T-helper 1 cell treated with Interleukin-12 subunit alpha and Interleukin-12 subunit beta and Interleukin-4 antibody, amounts not matched to agents 30 μg/mL and 1 μg/mL, for 36 hours (primary cell): Measurements from ENCODE around the gene THBS1.

Experiments used
- H3K27ac Mint-ChIP-seq: one replicate; pipeline ENCODE4 v1.8.0; 2021; ENCODE audit warnings: mild to moderate bottlenecking, mixed read lengths
- H3K27me3 Mint-ChIP-seq: one replicate; pipeline ENCODE4 v1.8.0; 2021; ENCODE audit warnings: low read depth, mixed read lengths
- H3K36me3 Mint-ChIP-seq: one replicate; pipeline ENCODE4 v1.8.0; 2021; ENCODE audit warnings: low read depth, mixed read lengths
- H3K4me1 Mint-ChIP-seq: one replicate; pipeline ENCODE4 v1.8.0; 2021; ENCODE audit warnings: low read depth, mixed read lengths
- H3K4me3 Mint-ChIP-seq: one replicate; pipeline ENCODE4 v1.8.0; 2021; ENCODE audit warnings: mild to moderate bottlenecking, moderate library complexity, mixed read lengths
- H3K9me3 Mint-ChIP-seq: one replicate; pipeline ENCODE4 v1.8.0; 2021; ENCODE audit warnings: mixed read lengths

THBS1 gene

DNA sequence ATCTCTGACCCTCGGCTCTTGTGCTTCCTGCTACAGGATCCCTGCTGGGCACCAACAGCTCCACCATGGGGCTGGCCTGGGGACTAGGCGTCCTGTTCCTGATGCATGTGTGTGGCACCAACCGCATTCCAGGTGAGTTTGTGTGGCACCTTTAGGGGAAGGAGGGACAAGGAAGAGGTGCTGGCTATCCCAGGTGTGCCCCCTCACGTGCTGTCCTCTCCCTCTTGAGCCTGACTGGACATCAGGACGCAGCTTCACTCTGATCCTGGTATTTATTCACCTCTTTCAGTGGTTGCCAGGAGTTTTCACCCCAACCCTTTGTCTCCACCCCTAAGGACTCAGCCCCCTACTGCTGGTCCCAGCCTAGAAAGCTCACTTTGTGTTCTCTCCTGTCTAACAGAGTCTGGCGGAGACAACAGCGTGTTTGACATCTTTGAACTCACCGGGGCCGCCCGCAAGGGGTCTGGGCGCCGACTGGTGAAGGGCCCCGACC is 960 bp downstream of the THBS1 start:
- H3K36me3 Mint-ChIP-seq, result no peaks in the 10 kb centered on the region
- peak overlapping the region; percentile 71 for H3K4me3 Mint-ChIP-seq
- H3K4me1 Mint-ChIP-seq, result peaks cover 24% of the 10 kb centered on the region
- peaks cover 56% of the 10 kb centered on the region for H3K27me3 Mint-ChIP-seq
- H3K9me3 Mint-ChIP-seq, result no peaks in the 10 kb centered on the region
- peak overlapping the region; percentile 18 for H3K27ac Mint-ChIP-seq

DNA sequence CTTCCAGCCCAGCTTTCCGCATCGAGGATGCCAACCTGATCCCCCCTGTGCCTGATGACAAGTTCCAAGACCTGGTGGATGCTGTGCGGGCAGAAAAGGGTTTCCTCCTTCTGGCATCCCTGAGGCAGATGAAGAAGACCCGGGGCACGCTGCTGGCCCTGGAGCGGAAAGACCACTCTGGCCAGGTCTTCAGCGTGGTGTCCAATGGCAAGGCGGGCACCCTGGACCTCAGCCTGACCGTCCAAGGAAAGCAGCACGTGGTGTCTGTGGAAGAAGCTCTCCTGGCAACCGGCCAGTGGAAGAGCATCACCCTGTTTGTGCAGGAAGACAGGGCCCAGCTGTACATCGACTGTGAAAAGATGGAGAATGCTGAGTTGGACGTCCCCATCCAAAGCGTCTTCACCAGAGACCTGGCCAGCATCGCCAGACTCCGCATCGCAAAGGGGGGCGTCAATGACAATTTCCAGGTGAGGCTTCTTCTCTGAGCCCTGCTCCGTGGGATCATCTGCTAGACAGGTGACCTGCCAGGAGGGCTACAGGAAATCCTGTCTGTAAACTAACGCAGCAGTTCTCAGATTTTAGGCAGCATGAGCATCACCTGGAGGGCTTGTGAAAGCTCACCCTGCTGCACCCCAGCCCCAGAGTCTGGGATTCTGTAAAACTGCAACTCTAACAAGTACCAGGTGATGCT is 1.6 kb downstream of the THBS1 start:
- Mint-ChIP-seq H3K27ac (no peak overlapping the region), H3K4me1 (peaks cover 24% of the 10 kb centered on the region), H3K9me3 (no peaks in the 10 kb centered on the region), H3K4me3 (no peak overlapping the region), H3K27me3 (peaks cover 51% of the 10 kb centered on the region), H3K36me3 (no peaks in the 10 kb centered on the region)

DNA sequence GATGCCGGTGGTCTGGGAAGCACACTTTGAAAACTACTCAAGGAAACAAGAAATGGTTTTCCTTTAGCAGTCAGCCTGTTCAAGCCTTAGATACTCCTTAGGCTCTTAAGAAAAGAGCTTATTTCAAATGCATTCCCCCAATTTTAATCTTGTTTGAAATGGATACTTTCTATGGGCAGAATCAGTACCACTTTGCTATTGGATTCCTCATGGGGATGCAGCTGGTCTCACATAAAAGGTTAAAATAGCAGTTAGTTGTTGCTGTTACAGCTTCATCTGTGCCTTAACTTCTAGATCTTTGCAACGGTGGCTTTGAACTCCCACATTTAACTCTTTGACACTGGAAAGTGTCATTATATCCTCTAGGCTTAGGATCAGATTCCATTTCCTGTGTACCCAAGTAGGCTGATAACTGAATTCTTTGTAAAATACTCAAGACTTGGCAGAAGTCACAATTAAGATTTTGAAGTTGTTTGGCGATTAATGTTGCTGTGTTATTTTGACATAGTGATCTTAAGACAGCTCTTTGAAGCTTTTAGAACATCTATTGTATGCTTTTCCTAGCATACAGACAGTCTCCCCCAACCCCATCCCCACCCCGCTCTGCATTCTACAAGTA is 2.2 kb downstream of the THBS1 start:
- H3K27me3 Mint-ChIP-seq, result peaks cover 47% of the 10 kb centered on the region
- peaks cover 24% of the 10 kb centered on the region for H3K4me1 Mint-ChIP-seq
- no peaks in the 10 kb centered on the region for H3K9me3 Mint-ChIP-seq
- H3K36me3 Mint-ChIP-seq, result no peaks in the 10 kb centered on the region
- no peak overlapping the region for H3K27ac Mint-ChIP-seq
- H3K4me3 Mint-ChIP-seq, result no peak overlapping the region

DNA sequence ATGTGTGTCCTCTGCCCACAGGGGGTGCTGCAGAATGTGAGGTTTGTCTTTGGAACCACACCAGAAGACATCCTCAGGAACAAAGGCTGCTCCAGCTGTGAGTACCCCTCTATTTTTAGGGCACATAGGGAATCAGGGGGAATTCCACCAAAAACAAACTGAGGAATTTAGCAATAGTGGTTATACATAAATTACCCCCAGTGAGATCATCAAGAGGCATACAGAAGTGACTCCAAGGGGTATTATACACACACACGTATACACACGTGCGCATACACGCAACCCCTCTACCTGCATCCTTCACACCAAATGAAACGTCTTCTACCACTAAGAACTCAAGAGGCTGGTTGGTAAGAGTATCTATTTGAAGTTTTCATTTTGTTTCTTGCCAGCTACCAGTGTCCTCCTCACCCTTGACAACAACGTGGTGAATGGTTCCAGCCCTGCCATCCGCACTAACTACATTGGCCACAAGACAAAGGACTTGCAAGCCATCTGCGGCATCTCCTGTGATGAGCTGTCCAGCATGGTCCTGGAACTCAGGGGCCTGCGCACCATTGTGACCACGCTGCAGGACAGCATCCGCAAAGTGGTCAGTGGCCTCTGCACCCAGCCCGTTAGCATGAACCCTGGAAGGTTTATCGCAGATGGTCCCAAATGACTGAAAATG is 2.9 kb downstream of the THBS1 start:
- Mint-ChIP-seq H3K4me3 (no peak overlapping the region), H3K27me3 (peaks cover 40% of the 10 kb centered on the region), H3K4me1 (peaks cover 24% of the 10 kb centered on the region), H3K36me3 (no peaks in the 10 kb centered on the region), H3K27ac (no peak overlapping the region), H3K9me3 (no peaks in the 10 kb centered on the region)

DNA sequence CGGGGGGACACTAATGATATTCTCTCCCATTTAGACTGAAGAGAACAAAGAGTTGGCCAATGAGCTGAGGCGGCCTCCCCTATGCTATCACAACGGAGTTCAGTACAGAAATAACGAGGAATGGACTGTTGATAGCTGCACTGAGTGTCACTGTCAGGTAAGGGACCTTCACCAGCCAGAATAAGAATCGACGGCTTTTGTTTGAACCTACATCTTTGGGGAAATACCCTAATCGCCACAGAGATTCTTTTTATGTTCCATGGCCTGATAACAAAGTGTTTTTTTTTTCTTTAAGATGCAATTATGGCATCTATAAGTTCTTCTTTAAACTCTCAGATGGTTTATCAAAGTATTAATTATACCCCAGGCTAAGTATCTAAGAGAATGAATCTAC is 3.4 kb downstream of the THBS1 start:
- H3K4me1 Mint-ChIP-seq, result peaks cover 24% of the 10 kb centered on the region
- H3K27ac Mint-ChIP-seq, result no peak overlapping the region
- no peaks in the 10 kb centered on the region for H3K9me3 Mint-ChIP-seq
- no peaks in the 10 kb centered on the region for H3K36me3 Mint-ChIP-seq
- no peak overlapping the region for H3K4me3 Mint-ChIP-seq
- peaks cover 35% of the 10 kb centered on the region for H3K27me3 Mint-ChIP-seq

DNA sequence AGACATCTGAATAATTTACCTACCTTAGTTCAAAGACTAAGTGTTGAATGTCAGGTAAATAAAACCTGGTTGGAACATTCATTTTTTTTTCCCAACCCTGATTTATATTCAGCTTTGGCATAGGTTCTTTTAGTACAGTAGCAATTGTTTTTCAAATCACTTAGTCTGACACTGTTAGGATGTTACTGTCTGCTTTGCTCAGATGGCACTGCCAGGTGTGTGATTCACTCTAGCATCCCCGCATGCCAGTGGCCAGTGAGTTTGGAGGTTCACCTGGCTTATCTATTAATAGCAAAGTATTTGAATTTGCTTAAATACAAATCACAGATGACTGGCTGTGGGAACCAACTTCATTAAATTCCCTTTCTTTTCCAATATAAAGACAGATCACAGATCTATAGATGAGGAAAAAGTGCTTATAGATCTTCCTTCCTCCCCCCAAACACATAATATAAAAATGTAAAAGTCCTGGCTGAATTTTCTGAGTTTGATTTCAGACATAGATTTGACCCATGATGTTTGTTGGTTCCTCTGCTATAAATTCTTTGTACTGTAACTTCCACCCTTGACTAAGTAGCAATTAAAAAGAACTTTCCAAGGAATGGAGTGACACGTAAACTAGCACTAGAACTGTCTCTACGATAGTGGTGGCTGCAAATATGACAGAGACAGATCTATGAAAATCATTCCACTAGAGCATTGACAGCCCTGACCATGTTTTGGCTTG is 3.9 kb downstream of the THBS1 start:
- Mint-ChIP-seq H3K36me3 (no peaks in the 10 kb centered on the region), H3K27ac (no peak overlapping the region)

DNA sequence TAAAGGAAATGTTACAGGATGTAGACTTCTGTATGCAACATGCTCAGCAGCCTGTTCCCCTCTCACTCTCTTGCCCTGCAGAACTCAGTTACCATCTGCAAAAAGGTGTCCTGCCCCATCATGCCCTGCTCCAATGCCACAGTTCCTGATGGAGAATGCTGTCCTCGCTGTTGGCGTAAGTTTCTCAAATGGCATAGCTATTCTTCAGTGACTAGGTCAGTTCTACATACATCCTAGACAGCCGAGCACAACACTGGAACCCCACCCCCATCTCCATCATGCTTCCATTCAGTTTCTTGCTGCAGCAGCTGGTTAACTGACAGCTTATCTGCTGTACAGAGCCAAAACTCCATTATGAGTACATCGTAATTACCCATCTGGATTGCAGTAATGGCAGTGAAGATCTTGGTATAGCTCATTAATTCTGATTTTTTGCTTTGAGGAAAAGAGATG is 4.5 kb downstream of the THBS1 start:
- Mint-ChIP-seq H3K9me3 (no peaks in the 10 kb centered on the region), H3K36me3 (no peaks in the 10 kb centered on the region), H3K4me3 (no peak overlapping the region), H3K27me3 (peaks cover 28% of the 10 kb centered on the region), H3K4me1 (peaks cover 18% of the 10 kb centered on the region), H3K27ac (no peak overlapping the region)

More for the DNA sequence above, 3.9 kb downstream of the THBS1 start:
- no peaks in the 10 kb centered on the region for H3K9me3 Mint-ChIP-seq
- no peak overlapping the region for H3K4me3 Mint-ChIP-seq
- peaks cover 21% of the 10 kb centered on the region for H3K4me1 Mint-ChIP-seq
- H3K27me3 Mint-ChIP-seq, result peaks cover 29% of the 10 kb centered on the region

DNA sequence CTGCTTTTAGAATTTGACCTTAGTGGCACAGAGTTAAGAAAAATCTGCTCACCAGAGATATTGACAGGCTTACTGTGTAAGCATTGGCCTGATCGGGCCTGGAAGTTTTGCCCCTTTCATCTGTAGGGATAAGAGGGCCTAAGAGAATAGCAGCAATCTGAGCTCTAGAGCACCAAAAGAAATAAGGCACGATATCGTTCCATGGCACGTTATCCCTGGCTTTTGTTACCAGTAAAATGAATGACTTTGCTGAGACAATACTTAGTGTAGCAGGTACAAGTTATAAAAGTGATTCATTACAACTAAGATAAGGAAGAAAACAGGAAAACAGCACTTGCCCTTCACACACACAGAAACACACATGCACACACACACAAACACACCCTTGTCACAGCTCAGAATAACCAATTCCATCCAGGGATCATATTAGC is 5.0 kb downstream of the THBS1 start:
- no peak overlapping the region for H3K4me3 Mint-ChIP-seq
- H3K9me3 Mint-ChIP-seq, result no peaks in the 10 kb centered on the region
- no peak overlapping the region for H3K27ac Mint-ChIP-seq
- H3K36me3 Mint-ChIP-seq, result no peaks in the 10 kb centered on the region
- peaks cover 27% of the 10 kb centered on the region for H3K27me3 Mint-ChIP-seq
- peaks cover 18% of the 10 kb centered on the region for H3K4me1 Mint-ChIP-seq

DNA sequence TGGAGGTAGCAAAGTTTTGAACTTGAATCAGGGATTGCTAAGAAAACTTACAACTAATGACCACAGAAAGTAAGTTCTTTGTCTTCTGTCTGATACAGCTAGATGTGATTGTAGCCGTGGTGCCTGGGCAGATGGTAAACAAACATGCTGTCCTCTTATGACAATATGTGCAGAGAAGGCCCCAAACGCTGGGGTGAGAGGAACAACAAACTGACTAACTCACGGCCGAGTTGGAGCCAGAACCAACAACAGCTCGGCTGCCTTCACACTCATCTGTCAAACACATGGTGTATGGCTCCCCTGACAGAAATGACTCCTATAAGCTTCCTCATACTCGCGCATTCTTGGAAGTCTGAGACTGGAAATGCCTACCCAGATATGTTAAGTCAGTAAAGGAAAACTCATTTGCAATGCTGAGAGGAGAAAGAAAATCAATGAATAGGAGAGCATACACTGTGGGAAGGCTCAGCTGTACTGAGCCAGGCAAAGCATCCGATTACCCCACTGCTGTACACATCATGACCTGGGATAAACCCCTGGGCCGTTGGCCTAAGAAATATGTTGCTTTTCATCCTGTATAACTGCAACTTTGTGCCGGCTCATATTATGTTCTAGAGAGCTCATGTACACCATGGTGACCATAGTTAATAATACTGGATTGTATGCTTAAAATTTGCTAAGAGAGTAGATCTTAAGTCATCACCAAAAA is 5.7 kb downstream of the THBS1 start:
- Mint-ChIP-seq H3K27ac (no peak overlapping the region), H3K4me3 (no peak overlapping the region), H3K36me3 (no peaks in the 10 kb centered on the region), H3K27me3 (peaks cover 21% of the 10 kb centered on the region), H3K4me1 (peaks cover 12% of the 10 kb centered on the region), H3K9me3 (no peaks in the 10 kb centered on the region)

DNA sequence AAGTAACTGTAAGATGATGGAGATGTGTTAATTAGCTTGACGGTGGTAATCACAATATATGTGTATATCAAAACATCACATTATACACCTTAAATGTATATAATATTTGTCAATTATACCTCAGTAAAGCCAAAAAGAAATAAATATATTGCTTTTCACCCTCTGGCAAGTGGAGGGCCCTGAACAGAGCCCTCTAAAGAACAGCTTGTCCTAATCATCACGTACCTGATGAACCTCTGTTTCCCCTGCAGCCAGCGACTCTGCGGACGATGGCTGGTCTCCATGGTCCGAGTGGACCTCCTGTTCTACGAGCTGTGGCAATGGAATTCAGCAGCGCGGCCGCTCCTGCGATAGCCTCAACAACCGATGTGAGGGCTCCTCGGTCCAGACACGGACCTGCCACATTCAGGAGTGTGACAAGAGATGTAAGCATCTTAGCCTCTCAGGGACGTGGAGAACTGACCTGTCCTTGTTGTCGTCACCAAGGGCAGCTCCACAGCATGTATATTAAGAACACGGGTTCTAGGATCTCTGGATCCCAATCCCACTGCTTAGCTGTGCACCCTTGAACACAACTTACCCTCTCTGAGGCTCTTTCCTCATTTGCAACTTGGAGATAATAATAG is 6.3 kb downstream of the THBS1 start:
- Mint-ChIP-seq H3K4me3 (no peak overlapping the region), H3K9me3 (no peaks in the 10 kb centered on the region)

DNA sequence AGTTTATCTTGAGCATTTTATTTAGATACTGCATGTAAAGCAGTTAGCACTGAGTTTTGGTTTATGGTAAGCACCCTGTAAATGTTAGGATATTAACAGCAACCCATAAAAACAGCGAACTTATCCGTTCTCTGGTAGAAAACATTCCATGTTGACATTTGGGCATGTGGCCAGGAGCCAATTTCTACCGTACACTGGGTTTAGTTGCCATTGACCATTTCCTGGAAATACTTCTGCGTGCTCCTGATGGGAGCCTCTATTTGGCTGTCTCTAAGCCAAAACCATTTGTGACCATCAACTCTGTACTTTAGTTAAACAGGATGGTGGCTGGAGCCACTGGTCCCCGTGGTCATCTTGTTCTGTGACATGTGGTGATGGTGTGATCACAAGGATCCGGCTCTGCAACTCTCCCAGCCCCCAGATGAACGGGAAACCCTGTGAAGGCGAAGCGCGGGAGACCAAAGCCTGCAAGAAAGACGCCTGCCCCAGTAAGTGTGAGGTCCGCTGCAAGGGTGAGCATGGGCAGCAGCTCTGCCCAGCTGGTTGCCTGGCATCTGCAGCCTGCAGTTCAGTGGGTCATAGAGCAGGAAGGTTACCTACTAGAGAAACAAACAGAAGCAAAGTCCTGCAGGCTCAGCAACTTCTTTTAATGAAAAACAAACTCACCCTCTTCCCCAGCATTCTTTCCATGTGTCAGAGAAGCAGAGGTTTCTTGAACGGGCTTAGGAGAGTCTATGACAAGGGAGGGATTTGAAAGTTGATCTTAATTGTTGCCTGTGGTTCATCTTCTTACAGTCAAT is 7.1 kb downstream of the THBS1 start:
- H3K27ac Mint-ChIP-seq, result no peak overlapping the region
- H3K4me1 Mint-ChIP-seq, result peaks cover 11% of the 10 kb centered on the region
- H3K36me3 Mint-ChIP-seq, result no peaks in the 10 kb centered on the region
- no peak overlapping the region for H3K4me3 Mint-ChIP-seq
- no peaks in the 10 kb centered on the region for H3K9me3 Mint-ChIP-seq
- peaks cover 7% of the 10 kb centered on the region for H3K27me3 Mint-ChIP-seq

More for the DNA sequence above, 6.3 kb downstream of the THBS1 start:
- H3K36me3 Mint-ChIP-seq, result no peaks in the 10 kb centered on the region
- no peak overlapping the region for H3K27ac Mint-ChIP-seq
- H3K27me3 Mint-ChIP-seq, result peaks cover 14% of the 10 kb centered on the region
- H3K4me1 Mint-ChIP-seq, result peaks cover 11% of the 10 kb centered on the region

DNA sequence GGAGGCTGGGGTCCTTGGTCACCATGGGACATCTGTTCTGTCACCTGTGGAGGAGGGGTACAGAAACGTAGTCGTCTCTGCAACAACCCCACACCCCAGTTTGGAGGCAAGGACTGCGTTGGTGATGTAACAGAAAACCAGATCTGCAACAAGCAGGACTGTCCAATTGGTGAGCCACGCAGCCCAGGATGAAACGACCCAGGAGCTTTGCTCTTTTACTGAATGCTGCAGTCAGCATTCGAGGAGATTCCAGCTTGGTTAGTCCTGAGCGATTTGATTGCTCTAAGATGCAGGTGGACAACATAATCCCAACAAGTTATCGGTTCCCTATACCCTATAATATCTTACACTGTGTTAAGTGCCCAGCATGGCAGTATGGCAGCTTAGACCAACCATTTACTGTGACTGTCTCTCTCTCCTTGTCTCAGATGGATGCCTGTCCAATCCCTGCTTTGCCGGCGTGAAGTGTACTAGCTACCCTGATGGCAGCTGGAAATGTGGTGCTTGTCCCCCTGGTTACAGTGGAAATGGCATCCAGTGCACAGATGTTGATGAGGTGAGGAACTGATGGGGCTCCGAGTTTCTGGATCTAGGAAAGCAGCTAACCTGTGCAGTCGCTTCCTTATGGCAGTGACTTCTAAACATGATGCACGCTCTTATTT is 7.8 kb downstream of the THBS1 start:
- Mint-ChIP-seq H3K9me3 (no peaks in the 10 kb centered on the region), H3K27ac (no peak overlapping the region), H3K4me3 (no peak overlapping the region), H3K4me1 (peaks cover 9% of the 10 kb centered on the region), H3K36me3 (no peaks in the 10 kb centered on the region), H3K27me3 (peaks cover 7% of the 10 kb centered on the region)
